HEK293 (cell line): ENCODE measurements around the gene PPP1R9B.

ENCODE experiments used
- CTCF ChIA-PET: fragments of 350-600 bp; formaldehyde crosslinking; extraction: SDS; loops from one replicate; lab custom pipeline; 2021; ENCODE audit warnings: antibody characterized with exemption; lab: Yijun Ruan, JAX
- POLR2A ChIA-PET: fragments of 300-600 bp; formaldehyde crosslinking; extraction: SDS; loops from one replicate; lab custom pipeline; 2020; ENCODE audit warnings: antibody characterized with exemption, inconsistent platforms; lab: Yijun Ruan, JAX
- H3K27ac ChIP-seq: fragments of 200-500 bp; sonication (Bioruptor generic); 2 replicates; pipeline ENCODE4 v1.5.1; 2014; ENCODE audit warnings: low read depth, low read length, control low read depth, inconsistent platforms; ENCODE audit errors: extremely low read depth
- H3K36me3 ChIP-seq, 2 experiments: fragments of 200-500 bp in 1 of 2; sonication (Bioruptor generic) in 1 of 2; 1 replicate in 1 of 2; 2 replicates in 1 of 2; pipeline ENCODE4 v1.5.1; 2014 to 2017; ENCODE audit warnings: inconsistent platforms in 2 of 2, low read length in 2 of 2; ENCODE audit not compliant: control insufficient read depth in 2 of 2, insufficient read depth in 1 of 2
- H3K4me1 ChIP-seq: fragments of 200-500 bp; sonication (Bioruptor generic); 2 replicates; pipeline ENCODE4 v1.5.1; 2014; ENCODE audit warnings: mild to moderate bottlenecking, low read length, inconsistent platforms; ENCODE audit not compliant: control insufficient read depth, insufficient read depth
- H3K4me3 ChIP-seq: 2 replicates; pipeline ENCODE4 v1.5.1; 2011; ENCODE audit warnings: low read depth, mild to moderate bottlenecking, control low read depth, low read length, moderate library complexity
- H3K9me3 ChIP-seq: fragments of 200-500 bp; sonication (Bioruptor generic); 2 replicates; pipeline ENCODE4 v1.5.1; 2014; ENCODE audit warnings: low read depth, low read length, inconsistent platforms; ENCODE audit not compliant: control insufficient read depth, insufficient read depth
- CTCF ChIP-seq: fragments of 450-650 bp; formaldehyde crosslinking; IDR thresholded peaks from 2 replicates; pipeline ENCODE4 v1.5.1; 2016; ENCODE audit warnings: missing biosample characterization, missing genetic modification characterization
- GLI2 ChIP-seq: fragments of 450-650 bp; formaldehyde crosslinking; IDR thresholded peaks from 2 replicates; pipeline ENCODE4; 2017; ENCODE audit warnings: missing biosample characterization, missing genetic modification characterization, low read depth, borderline replicate concordance
- GLIS1 ChIP-seq: fragments of 450-650 bp; formaldehyde crosslinking; IDR thresholded peaks from 2 replicates; pipeline ENCODE4 v1.5.1; 2016; ENCODE audit warnings: missing biosample characterization, missing genetic modification characterization
- KLF17 ChIP-seq: fragments of 450-650 bp; formaldehyde crosslinking; IDR thresholded peaks from 2 replicates; pipeline ENCODE4 v1.5.1; 2016; ENCODE audit warnings: missing biosample characterization, missing genetic modification characterization
- KLF7 ChIP-seq: fragments of 450-650 bp; formaldehyde crosslinking; IDR thresholded peaks from 2 replicates; pipeline ENCODE4 v1.5.1; 2016; ENCODE audit warnings: missing biosample characterization, missing genetic modification characterization, borderline replicate concordance
- OSR2 ChIP-seq: fragments of 450-650 bp; formaldehyde crosslinking; IDR thresholded peaks from 2 replicates; pipeline ENCODE4 v1.5.1; 2016; ENCODE audit warnings: missing biosample characterization, missing genetic modification characterization
- OVOL3 ChIP-seq: fragments of 450-650 bp; formaldehyde crosslinking; IDR thresholded peaks from 2 replicates; pipeline ENCODE4 v1.5.1; 2016; ENCODE audit warnings: missing biosample characterization, missing genetic modification characterization
- YY1 ChIP-seq: fragments of 450-650 bp; formaldehyde crosslinking; IDR thresholded peaks from 2 replicates; pipeline ENCODE4 v1.5.1; 2018; ENCODE audit warnings: missing biosample characterization, missing genetic modification characterization
- ZNF112 ChIP-seq: fragments of 450-650 bp; formaldehyde crosslinking; IDR thresholded peaks from 2 replicates; pipeline ENCODE4 v1.5.0; 2017; ENCODE audit warnings: missing biosample characterization, missing genetic modification characterization
- ZNF23 ChIP-seq: fragments of 450-650 bp; formaldehyde crosslinking; IDR thresholded peaks from 2 replicates; pipeline ENCODE4 v1.5.1; 2016; ENCODE audit warnings: missing biosample characterization, missing genetic modification characterization, borderline replicate concordance
- ZNF341 ChIP-seq: fragments of 450-650 bp; formaldehyde crosslinking; IDR thresholded peaks from 2 replicates; pipeline ENCODE4; 2016; ENCODE audit warnings: low read depth, missing biosample characterization, missing genetic modification characterization
- ZNF37A ChIP-seq: fragments of 450-650 bp; IDR thresholded peaks from 2 replicates; pipeline ENCODE4 v1.5.1; 2018; ENCODE audit warnings: missing biosample characterization, missing genetic modification characterization
- ZNF394 ChIP-seq: fragments of 450-650 bp; formaldehyde crosslinking; IDR thresholded peaks from 2 replicates; pipeline ENCODE4 v1.5.1; 2016; ENCODE audit warnings: missing biosample characterization, missing genetic modification characterization, mild to moderate bottlenecking, moderate library complexity, borderline replicate concordance
- ZNF473 ChIP-seq: fragments of 450-650 bp; formaldehyde crosslinking; IDR thresholded peaks from 2 replicates; pipeline ENCODE4 v1.5.1; 2017; ENCODE audit warnings: missing biosample characterization, missing genetic modification characterization
- ZNF501 ChIP-seq: fragments of 450-650 bp; formaldehyde crosslinking; IDR thresholded peaks from 2 replicates; pipeline ENCODE4 v1.5.1; 2016; ENCODE audit warnings: missing biosample characterization, missing genetic modification characterization
- ZNF521 ChIP-seq: fragments of 450-650 bp; formaldehyde crosslinking; IDR thresholded peaks from 2 replicates; pipeline ENCODE4 v1.5.1; 2017; ENCODE audit warnings: missing biosample characterization, mild to moderate bottlenecking, missing genetic modification characterization
- ZNF529 ChIP-seq: fragments of 450-650 bp; formaldehyde crosslinking; IDR thresholded peaks from 2 replicates; pipeline ENCODE4 v1.5.1; 2017; ENCODE audit warnings: missing genetic modification characterization, missing biosample characterization; ENCODE audit not compliant: insufficient replicate concordance
- ZNF544 ChIP-seq: fragments of 450-650 bp; formaldehyde crosslinking; IDR thresholded peaks from 2 replicates; pipeline ENCODE4 v1.5.0; 2017; ENCODE audit warnings: missing biosample characterization, missing genetic modification characterization
- ZNF558 ChIP-seq: fragments of 450-650 bp; formaldehyde crosslinking; IDR thresholded peaks from 2 replicates; pipeline ENCODE4 v1.5.1; 2016; ENCODE audit warnings: missing biosample characterization, missing genetic modification characterization
- ZNF623 ChIP-seq: fragments of 450-650 bp; formaldehyde crosslinking; IDR thresholded peaks from 2 replicates; pipeline ENCODE4 v1.5.1; 2016; ENCODE audit warnings: missing biosample characterization, missing genetic modification characterization
- ZNF658 ChIP-seq: fragments of 450-650 bp; formaldehyde crosslinking; IDR thresholded peaks from 2 replicates; pipeline ENCODE4; 2016; ENCODE audit warnings: missing biosample characterization, missing genetic modification characterization
- ZNF768 ChIP-seq: fragments of 450-650 bp; formaldehyde crosslinking; IDR thresholded peaks from 2 replicates; pipeline ENCODE4 v1.5.1; 2018; ENCODE audit warnings: missing biosample characterization, mild to moderate bottlenecking, missing genetic modification characterization
- ZNF837 ChIP-seq: fragments of 450-650 bp; formaldehyde crosslinking; IDR thresholded peaks from 2 replicates; pipeline ENCODE4 v1.5.1; 2016; ENCODE audit warnings: missing biosample characterization, missing genetic modification characterization
- ZSCAN23 ChIP-seq: fragments of 450-650 bp; formaldehyde crosslinking; IDR thresholded peaks from 2 replicates; pipeline ENCODE4 v1.5.1; 2016; ENCODE audit warnings: missing biosample characterization, missing genetic modification characterization
- ZSCAN5A ChIP-seq: fragments of 450-650 bp; formaldehyde crosslinking; IDR thresholded peaks from 2 replicates; pipeline ENCODE4 v1.5.1; 2016; ENCODE audit warnings: missing biosample characterization, missing genetic modification characterization

The PPP1R9B gene

GRCh38 chr17:50137042-50137441 is 13.4 kb downstream of the PPP1R9B start:
- Histone ChIP-seq H3K4me1 (no peaks in the 10 kb centered on the region), H3K36me3 (peaks cover 26 to 89% of the 10 kb centered on the region in 2 experiments), H3K4me3 (no peak overlapping the region), H3K9me3 (no peaks in the 10 kb centered on the region), H3K27ac (no peak overlapping the region)
- CTCF ChIA-PET: interaction anchor here (0.6 to 1.5 kb wide), 5 partner anchors 22 to 63 kb away, joined by 3 to 10 read pairs (median 3); partner anchors contain the start of gene PDK2
- TF ChIP-seq ZNF623 (peak; percentile 51), GLI2 (tag by site-specific recombination) (no peak)
- POLR2A ChIA-PET: interaction anchor here (0.9 to 2.4 kb wide), 5 partner anchors 13 to 41 kb away, joined by 3 to 10 read pairs (median 3); partner anchors contain the start of gene PPP1R9B

- ChIA-PET POLR2A (interaction anchor here (0.9 to 2.4 kb wide), 4 partner anchors 16 to 42 kb away, joined by 3 to 10 read pairs (median 3); no protein-coding TSS in a partner anchor), CTCF (interaction anchor here (0.9 to 1.5 kb wide), 5 partner anchors 21 to 42 kb away, joined by 3 to 10 read pairs (median 5); partner anchors contain the start of genes PDK2 and SGCA)
- Histone ChIP-seq H3K27ac (no peak overlapping the region), H3K4me1 (no peaks in the 10 kb centered on the region), H3K4me3 (no peak overlapping the region), H3K9me3 (no peaks in the 10 kb centered on the region), H3K36me3 (peaks cover 22 to 80% of the 10 kb centered on the region in 2 experiments)
- no peak for TF ChIP-seq ZNF341 (tag by site-specific recombination)
- no peak for TF ChIP-seq ZNF394 (tag by site-specific recombination)
- TF ChIP-seq ZNF658 (tag by site-specific recombination): no peak
- TF ChIP-seq OSR2: no peak
- no peak for TF ChIP-seq ZNF558 (tag by site-specific recombination)
- TF ChIP-seq ZNF473 (tag by site-specific recombination): no peak
- TF ChIP-seq ZNF501 (tag by site-specific recombination): no peak
- no peak for TF ChIP-seq ZSCAN5A (tag by site-specific recombination)
- no peak for TF ChIP-seq KLF17 (tag by site-specific recombination)
- TF ChIP-seq ZSCAN23: no peak
- no peak for TF ChIP-seq ZNF768 (tag by site-specific recombination)
- TF ChIP-seq OVOL3 (tag by site-specific recombination): no peak
- no peak for TF ChIP-seq ZNF23
- no peak for TF ChIP-seq GLIS1
- TF ChIP-seq ZNF837: no peak
- no peak for TF ChIP-seq ZNF112
Measured at GRCh38 chr17:50136096-50136687, 14.3 kb downstream of the PPP1R9B start.

GRCh38 chr17:50135316-50136095 is 15.0 kb downstream of the PPP1R9B start:
- CTCF ChIA-PET: interaction anchor here (0.5 to 1.2 kb wide), 3 partner anchors 29 to 65 kb away, joined by 3 to 6 read pairs (median 5); partner anchors contain the start of genes PDK2 and SGCA
- H3K4me3 ChIP-seq: no peak overlapping the region
- H3K36me3 ChIP-seq: peaks cover 17 to 73% of the 10 kb centered on the region in 2 experiments
- TF ChIP-seq YY1 (tag by site-specific recombination) (no peak), ZNF37A (no peak), ZNF521 (no peak), ZNF529 (no peak), CTCF (tag by site-specific recombination) (no peak), KLF7 (tag by site-specific recombination) (no peak), ZNF544 (tag by site-specific recombination) (no peak)

More at GRCh38 chr17:50135316-50136095, 15.0 kb downstream of the PPP1R9B start:
- POLR2A ChIA-PET: interaction anchor here (2.4 kb wide), 1 partner anchor 17 kb away, joined by 10 read pairs; no protein-coding TSS in a partner anchor
- no peak overlapping the region for H3K27ac ChIP-seq
- H3K4me1 ChIP-seq: no peaks in the 10 kb centered on the region
- H3K9me3 ChIP-seq: no peaks in the 10 kb centered on the region
